IPS-11a (cell line): ENCODE measurements around the gene AAK1.

Source experiments
- H3K4me3 ChIP-seq: one replicate; pipeline ENCODE4 v1.5.1; 2013; ENCODE audit warnings: low read depth, low read length, control low read depth

The AAK1 gene

DNA sequence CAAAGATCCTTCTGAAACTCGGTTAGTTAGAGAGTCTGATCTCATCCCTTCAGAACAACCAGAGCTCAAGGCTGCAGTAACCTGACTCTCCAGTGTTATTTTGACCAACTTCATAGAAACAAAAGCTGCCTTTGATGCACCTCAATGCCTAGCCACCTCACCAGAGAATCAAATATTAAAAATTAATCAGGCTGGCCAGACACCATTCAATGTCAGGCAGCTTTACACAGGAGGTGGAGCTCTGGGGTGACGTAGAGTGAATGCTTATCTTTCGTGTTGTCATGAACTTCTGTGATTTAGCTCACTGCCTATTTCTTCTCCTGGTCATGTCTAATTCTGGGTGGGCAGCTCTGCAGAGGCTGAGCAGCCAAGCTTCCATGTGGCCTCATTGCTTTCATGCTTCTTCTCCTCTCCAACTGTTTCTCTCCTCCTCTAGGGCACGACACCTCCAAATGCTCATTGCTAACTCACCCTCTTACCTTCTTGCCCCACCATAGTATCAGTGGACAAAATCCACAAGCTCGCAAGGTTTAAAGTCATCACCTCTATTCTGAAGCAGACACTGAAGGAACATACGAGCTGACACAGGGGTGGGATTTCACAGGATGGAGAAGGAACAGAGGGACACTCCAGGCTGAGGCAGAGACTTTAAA, 39.4 kb downstream of the AAK1 start:
- no peak overlapping the region for H3K4me3 ChIP-seq

DNA sequence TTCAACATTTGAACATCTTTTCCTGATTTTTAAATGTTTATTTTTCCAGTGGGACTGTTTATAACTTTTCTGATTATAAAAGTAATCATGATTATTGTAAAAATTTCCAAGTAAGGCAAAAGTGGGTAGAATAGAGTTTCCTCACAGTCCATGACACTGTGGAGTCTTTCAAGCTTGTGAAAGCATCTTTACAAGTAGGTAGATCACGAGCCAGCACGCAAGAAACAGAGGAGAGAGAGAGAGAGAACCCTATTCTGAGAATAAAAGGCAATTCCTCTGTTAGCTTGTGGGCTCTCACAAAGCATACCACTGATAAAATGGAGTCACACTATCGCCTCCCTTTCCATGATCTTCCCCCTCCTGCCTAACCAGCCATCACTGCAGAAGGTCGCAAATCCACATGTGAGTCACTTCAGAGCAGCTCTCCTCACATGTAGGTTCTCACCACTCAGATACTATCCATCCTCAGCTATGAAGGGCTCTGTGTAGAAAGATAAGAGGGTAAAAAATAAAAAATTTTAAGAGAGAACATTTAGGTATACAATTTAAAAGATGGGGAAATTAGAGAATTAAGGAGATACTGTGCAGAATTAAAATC, 40.3 kb downstream of the AAK1 start:
- no peak overlapping the region for H3K4me3 ChIP-seq

DNA sequence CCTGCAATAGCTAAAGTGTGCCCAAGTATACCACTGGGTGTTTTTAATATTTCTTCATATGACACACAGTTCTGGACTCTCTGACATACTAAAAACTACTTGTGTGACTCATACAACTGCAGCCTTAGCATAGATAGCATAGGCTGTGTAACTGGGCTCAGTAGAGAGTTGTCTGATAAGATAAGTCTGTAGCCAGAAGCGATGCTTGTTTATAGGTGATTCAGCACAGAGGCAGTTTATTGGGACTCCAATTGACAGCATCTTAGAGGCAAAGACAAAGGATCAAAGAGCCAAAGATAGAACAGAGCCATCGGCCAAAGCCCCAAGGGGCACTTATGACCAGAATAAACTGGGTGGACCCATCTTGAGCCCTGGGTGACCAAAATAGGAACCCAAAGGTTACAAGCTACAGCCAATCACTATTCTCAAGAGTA, 42.3 kb downstream of the AAK1 start:
- no peak overlapping the region for H3K4me3 ChIP-seq

DNA sequence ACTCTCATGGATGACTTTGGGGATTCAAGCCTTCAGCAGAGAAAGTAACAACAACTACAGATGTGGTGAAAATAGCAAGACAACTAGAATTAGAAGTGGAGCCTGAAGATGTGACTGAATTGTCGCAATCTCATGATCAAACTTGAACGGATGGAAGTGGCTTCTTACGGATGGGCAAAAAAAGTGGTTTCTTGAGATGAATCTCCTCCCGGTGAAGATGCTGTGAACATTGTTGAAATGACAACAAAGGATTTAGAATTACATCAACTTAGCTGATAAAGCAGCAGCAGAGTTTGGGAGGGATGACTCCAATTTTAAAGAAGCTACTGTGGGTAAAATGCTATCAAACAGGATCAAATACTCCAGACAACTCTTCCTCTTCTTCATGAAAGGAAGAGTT, 43.1 kb downstream of the AAK1 start:
- no peak overlapping the region for H3K4me3 ChIP-seq

DNA sequence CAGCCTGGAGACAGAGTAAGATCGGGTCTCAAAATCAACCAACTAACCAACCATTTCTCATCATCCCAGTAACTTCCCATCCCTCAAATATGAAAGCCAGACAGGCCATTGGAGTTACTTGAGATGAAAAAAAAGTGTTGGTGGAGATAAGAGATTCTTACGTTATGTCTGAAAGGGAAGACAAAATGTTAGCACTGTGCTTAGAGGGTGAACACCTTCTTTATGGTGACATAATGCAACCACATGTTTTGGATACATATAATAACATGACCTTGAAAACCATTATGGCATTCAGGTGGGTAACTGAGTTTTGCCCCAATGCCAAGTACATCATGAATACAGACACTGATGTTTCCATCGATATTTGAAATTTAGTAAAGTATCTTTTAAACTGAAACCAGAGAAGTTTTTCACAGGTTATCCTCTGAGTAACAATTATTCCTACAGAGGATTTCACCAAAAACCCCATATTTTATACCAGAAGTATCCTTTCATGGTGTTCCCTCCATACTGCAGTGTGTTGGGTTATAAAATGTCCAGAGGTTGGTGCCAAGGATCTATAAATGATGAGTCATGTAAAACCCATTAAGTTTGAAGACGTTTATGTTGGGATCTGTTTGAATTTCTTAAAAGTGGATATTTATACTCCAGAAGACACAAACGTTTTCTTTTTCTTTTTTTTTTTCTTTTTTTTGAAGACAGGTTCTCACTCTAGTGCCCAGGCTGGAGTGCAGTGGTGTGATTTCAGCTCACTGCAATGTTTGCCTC, 45.5 kb downstream of the AAK1 start:
- no peak overlapping the region for H3K4me3 ChIP-seq

DNA sequence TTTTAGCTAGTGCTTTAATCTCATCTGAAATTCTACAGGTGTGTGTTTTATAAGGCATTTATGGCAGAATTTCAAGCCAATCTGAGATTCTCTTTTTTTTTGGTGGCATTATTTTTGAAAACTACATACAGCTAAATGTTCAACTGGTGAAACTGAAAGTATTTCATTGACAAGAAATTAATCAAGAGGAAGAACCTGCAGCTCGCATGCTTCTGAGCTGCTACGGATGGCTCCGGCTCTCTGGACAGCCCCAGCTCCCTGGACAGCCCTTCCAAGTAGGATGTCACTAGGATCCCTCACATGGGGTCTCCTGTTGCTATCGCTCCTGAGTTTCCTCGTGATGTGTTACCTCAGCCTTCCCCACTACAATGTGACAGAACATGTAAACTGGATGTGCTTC, 46.4 kb downstream of the AAK1 start:
- no peak overlapping the region for H3K4me3 ChIP-seq

DNA sequence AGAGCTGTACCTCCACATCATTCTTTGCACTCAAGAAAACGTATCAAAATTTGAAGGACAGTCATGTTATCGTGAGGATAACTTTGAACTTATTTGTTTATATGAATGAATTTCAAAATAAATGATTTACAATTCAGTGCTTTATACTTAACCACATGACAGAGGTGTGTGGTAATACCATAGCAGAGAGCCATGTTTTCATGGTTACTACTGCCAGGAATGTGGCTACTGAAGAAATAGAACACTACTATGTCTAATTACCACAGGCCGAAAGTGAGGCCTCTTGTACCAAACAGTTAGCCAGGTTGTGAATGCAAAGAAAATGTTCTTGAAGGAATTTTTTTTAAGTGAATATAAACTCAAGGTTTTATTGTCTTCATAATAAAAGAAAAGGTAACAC, 49.2 kb downstream of the AAK1 start:
- no peak overlapping the region for H3K4me3 ChIP-seq

DNA sequence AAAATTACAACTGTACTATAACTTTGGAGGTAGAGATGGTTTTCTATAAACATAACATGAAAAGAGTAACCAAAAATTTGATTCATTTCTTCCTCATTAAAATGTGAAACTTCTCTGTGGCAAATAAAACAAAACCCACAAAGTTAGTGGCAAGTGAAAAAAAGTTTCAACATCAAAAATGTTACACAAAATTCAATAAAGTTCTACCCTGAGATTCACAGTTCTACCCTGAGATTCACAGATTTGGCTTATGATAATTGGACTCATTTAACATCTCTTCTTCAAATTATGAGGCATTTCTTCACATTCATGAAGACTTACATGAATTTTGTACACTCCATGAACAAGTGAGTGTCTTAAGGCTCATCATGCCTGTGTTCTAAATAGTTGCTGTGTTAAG, 51.0 kb downstream of the AAK1 start:
- H3K4me3 ChIP-seq, result no peak overlapping the region

DNA sequence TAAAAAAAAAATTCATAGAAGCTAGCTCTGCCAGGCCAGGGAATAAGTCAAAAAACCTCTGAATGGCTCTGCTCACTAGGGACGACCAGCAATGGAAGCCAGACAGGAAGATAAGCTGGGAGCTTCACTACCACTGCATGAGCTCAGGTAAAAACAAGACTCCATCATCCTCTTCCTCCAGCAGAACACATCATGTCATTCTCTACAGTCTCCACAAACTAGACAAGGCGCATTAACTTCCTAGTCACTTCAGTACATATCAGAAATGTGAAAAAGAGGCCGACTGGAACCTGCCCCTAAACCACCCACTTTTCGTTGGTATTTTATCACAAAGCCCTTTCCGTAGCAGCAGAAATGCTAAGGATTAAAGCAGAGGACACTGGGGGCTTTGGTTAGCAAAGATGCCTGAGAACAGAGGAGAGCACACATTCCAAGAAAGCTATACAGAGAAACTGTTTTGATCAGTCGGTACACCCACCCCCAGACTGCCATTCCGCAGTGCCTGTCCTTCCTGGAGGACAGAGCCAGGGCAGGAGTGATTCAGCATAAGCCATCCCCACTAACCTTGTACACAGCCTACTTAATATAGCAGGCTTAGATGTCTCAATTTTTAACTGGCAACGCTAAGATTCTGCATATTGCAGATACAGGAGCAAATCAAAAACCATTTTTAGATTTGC, 53.4 kb downstream of the AAK1 start:
- H3K4me3 ChIP-seq, result no peak overlapping the region

DNA sequence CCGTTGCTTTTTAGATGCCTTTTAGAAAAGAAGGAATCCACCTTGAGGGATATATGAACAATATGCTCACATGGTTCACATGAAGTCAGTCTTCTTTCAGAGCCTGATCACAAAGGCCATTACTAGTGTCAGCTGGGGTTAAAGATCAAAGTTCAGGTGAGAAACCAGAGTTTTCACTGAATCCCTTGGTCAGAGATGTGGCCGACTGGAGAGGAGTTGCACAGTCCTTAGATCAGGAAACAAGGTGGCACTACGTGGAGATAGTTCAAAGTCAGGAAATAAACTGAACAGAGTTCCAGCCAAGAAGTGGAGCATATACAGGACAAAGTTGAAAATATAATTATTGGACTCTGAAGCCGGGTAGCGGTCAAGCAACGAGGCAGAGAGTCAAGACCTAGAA, 54.6 kb downstream of the AAK1 start:
- H3K4me3 ChIP-seq, result no peak overlapping the region

DNA sequence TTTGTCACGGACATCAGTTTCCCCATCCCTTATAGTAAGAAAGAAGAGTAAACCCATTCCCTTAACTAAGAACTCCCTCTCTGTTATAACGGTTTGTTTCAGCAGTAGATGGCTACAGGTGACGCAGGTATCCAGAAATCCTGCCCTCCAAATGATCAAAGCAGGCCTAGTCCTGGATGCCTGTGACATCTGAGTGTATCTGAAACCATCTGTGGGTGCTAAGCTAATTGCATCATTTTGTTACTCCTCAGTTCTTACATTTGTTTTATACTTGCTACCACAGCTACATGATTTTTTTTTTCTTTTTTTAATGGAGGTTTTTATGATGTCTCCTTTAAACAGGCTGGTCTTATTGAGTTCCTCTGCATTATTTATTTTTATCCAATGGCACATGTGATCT, 55.1 kb downstream of the AAK1 start:
- no peak overlapping the region for H3K4me3 ChIP-seq

DNA sequence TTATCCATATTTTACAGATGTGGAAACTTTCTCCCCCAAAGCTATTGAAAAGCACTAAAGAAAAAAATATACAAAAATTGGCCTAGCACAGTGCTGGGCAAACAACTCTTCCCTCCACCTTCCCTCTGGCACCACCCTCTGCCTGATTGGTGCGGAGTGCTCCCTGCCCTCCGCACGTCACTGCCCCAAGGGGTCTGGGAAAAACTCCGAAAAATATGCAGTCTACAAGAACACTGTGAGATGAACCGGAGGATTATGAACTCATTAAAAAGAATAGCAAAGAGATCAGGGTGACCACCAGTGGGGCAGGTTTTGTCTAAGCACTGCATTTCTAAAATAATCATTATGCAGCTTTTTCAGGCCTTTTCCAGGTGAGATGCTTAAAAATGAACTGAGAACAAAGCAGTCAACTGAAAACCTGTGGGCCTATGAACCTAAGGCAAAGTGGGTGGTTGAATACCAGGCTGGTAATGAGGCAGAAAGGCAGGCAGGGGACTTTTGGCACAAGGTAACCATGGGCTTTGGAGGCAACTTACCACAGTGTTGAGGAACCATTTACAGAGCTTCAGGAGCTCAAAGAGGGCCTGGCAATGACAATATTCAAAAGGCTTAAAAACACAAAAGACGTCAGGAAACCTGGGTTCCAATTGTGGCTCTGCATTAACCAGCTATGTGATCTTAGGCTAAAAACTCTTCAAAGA, 57.5 kb downstream of the AAK1 start:
- no peak overlapping the region for H3K4me3 ChIP-seq

DNA sequence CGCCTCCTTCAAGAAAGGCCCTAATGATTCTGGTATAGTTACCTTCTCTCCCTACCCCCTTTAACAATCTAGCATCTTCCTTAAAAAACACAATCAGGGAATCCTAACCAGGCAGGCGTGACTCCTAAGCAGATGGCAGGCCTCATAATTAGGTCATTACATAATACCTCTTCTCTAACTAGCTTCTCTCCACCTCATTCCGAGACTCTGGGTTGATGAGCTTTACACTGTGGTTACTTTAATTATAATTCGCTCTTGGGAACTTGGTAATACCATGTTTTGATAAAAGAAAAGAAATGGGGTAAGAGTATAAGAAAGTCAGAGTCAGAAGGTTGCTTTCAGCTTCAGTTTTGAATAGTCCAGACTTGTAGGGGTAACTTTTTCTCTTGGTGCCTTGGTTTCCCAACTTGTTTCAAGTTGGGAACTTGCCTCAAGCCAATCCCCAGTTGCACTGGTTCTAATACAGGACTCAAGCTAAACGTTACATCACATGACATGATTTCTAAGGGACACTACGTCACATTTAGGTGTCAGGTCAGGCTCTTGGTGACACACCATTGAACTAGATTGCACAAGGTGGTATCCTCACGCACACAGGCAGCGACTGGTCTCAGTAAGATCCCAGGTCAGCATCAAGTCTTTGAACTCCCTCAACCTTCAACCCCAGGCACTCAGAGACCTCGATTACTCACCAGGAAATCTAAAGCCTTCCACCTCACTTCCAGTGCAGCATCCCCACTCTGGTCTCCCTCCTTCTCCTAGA, 59.2 kb downstream of the AAK1 start:
- no peak overlapping the region for H3K4me3 ChIP-seq

DNA sequence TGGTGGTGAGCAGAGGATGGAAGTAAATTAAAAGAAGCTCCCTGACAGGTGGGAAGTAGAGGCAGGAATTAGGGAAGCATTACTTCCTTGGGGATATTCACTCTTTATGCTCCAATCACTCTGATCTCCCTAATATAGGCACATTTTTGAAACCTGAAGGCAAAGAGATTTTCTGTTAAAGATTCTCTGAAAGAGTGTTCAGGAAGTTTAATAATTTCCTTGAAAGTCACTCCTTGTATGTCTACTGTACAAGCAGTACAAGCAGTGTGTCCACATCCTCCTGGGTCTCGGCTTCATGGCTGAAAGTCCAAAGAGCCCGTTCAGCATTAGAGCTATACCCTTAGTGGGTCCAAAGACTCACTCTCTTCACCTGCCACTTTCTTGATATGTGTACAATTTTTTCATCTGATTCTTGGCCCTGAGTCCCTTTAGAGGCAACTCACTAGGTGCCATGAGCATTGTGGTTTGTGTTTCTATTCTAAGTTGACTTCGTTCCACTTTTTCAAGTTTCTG, 60.2 kb downstream of the AAK1 start:
- H3K4me3 ChIP-seq, result no peak overlapping the region

DNA sequence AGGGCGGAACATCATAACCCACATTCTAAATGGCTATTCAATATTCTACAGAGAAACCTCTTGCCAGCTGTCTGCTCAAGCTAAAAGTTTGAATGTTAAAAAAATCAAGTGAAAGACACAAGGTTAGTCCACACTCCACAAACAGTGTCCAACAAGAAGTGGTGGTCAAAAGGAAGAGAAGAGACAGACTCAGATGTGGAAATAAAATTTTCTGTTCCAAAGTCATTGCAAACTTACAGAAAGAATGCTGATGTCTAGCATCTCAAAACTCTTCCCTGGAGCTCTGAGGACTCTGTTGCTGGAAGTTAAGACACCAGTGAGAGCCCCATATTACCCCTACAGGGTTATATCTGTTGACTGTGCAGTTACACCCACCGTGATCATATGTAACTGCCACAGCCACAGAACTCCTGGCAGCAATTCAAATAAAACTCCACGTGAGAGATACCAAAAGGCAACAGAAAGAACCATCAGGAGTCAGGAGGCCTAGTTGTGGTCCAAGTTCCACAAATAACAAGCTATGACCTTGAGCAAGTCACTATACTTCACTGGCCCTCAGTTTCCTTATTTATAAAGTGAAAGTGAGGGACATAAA, 60.9 kb downstream of the AAK1 start:
- H3K4me3 ChIP-seq, result no peak overlapping the region

DNA sequence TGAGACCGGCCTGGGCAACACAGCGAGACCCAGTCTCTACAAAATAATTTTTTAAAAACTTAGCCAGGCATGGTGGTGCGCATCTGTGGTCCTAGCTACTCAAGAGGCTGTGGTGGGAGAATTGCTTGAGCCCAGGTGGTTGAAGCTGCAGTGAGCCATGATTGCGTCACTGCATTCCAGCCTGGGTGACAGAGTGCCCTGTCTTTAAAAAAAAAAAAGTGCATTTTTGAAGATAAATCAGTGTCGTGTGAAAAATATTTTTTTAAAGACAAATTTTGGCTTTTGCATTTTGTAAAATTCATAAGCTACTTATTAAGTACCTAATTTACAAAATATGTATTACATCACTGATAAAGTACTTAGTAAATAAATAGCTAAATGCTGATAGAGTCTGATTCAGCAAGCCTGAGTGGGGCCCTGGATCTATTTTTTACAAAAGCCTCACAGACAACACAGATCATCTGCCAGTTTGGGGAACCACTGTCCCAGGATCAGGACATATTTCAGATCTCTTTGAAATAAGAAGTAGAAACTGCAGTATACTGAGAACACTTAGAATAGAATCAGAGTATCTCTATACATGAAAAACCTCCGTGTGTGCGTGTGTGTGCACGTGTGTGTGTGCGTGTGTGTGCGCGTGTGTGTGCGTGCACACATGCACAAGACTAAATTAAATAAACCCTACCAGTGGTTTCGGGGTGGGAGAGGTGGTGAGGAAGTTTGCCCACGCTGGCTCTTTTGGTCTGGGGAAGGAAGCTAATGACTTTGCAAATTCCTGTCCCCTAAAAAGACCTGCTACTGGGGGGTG, 61.6 kb downstream of the AAK1 start:
- no peak overlapping the region for H3K4me3 ChIP-seq

DNA sequence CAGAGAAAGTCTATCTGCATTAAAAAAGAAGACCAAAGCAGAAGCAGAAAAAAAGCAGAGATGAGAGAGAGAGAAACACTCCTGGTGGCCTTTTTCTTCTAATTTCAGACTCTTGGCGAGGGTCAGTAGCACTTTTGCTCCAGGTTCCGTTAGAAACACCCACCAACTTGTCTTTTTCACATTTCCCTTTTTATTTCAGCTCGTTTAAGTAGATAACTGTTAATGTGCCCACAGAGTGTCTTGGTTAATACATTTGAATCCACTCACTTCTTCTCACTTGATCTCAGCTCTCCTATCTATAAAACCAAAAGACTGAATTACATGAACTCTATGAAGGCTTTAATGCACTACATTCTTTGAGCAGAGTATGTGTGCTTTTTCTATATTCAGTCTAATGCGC, 63.1 kb downstream of the AAK1 start:
- H3K4me3 ChIP-seq, result no peak overlapping the region

DNA sequence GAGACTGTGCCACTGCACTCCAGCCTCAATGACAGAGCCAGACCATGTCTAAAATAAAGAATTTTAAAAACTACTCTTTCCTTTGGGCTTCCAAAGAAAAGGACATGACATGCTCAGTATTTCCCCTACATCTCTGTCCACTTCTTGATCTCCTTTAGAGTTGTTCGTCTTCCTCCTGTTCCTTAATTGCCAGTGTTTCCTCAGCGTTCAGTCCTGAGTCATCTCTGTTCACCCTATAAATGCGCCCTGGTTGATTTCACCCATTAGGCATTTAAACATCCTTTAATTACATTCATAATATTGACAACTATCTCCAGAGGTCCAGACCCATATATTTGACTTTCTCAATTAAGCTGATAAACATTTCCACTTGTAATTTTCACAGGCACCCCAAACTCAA, 64.0 kb downstream of the AAK1 start:
- no peak overlapping the region for H3K4me3 ChIP-seq

DNA sequence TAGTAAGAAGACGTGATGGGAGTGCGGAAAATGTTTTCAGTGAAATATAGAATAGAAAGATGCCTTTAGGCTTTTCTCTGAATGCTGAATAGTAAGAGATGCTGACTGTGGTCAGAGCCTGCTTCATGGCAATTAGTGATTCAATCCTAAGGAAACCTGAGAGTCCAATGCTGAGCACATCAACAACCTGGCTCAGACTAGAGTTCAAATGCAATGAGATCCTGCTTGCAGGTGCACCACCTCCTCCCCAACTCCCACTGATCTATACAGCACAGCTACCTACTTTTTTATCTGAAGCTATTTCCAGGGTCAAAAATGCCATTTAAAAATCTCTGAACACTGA, 65.4 kb downstream of the AAK1 start:
- no peak overlapping the region for H3K4me3 ChIP-seq
